Hepatocyte (in vitro differentiated cells): ENCODE results near the gene MAFF.

Source experiments
- CTCF ChIP-seq: fragments of 200-600 bp; sonication (generic); IDR thresholded peaks from 2 replicates; pipeline ENCODE4 v1.5.1; 2016; ENCODE audit warnings: antibody characterized with exemption, mild to moderate bottlenecking; ENCODE audit not compliant: poor library complexity
- EZH2phosphoT487 ChIP-seq: fragments of 200-600 bp; sonication (generic); IDR thresholded peaks from one replicate; pipeline ENCODE4 v1.6.1; 2018; ENCODE audit warnings: antibody characterized with exemption, mild to moderate bottlenecking, low read depth, moderate library complexity; ENCODE audit not compliant: unreplicated experiment, severe bottlenecking

DNA sequence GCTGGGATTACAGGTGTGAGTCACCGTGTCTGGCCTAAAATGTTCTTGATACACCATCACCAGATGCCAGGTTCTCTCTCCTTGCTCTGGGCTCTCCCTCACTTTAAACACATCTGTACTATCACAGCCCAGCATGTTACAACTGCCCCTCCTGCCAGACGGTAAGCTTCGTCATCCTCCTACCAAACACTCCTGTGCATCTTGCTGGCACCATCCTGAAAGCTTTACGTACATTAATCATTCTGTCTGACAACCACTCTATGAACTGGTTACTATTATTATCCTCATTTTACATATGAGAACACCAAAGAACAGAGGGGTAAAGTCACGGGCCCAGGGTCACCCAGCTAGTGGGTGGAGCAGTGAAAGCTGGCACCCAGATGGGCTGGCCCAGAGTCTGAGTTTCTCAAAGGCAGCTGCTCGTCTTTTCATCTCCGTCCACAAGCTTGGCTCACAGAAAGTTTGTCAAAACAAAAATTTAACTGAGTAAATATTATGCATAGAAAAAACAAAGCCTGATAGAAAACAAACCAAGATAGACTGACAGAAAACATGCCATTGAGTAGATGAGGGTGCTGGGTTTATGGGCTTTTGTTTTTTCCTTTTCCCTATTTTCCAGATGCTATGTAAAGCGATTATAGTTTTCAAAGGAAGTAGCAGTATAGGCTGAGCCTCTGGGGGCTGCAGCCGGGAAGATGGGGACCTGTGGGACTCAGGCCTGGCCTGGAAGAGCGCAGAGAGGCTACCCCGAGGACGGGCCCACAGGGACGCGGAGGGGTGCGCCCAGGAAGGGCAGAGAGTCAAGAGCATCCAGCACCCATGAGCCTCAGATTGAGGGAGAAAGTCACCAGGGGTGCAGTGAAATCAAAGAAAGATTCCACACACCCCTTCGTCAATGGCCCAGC lies 29.6 kb upstream of the MAFF start:
- TF ChIP-seq CTCF (no peak), EZH2phosphoT487 (no peak)
